HUES6 (cell line): ENCODE results near the gene TMIGD3.

ENCODE experiments used
- H3K27ac ChIP-seq: 2 replicates; pipeline ENCODE4 v1.7.0; 2013; ENCODE audit warnings: low read depth, mild to moderate bottlenecking, low read length, inconsistent platforms
- H3K27me3 ChIP-seq: 2 replicates; pipeline ENCODE4 v1.6.1; 2013; ENCODE audit warnings: low read length; ENCODE audit not compliant: control insufficient read depth, insufficient read depth
- H3K36me3 ChIP-seq: 2 replicates; pipeline ENCODE4 v1.6.1; 2013; ENCODE audit warnings: low read length; ENCODE audit not compliant: control insufficient read depth, insufficient read depth
- H3K4me1 ChIP-seq: 2 replicates; pipeline ENCODE4 v1.6.1; 2013; ENCODE audit warnings: low read length; ENCODE audit not compliant: control insufficient read depth, insufficient read depth
- H3K4me3 ChIP-seq: 2 replicates; pipeline ENCODE4 v1.5.1; 2013; ENCODE audit warnings: low read depth, low read length
- H3K9ac ChIP-seq: one replicate; pipeline ENCODE4 v1.6.1; 2013; ENCODE audit warnings: mild to moderate bottlenecking, low read length
- H3K9me3 ChIP-seq: 2 replicates; pipeline ENCODE4 v1.6.1; 2013; ENCODE audit warnings: low read depth, low read length; ENCODE audit not compliant: control insufficient read depth, insufficient read depth

Gene TMIGD3

GRCh38 chr1:111506561-111506960 is 3.1 kb upstream of the TMIGD3 start:
- Histone ChIP-seq H3K4me1 (peaks cover 19% of the 10 kb centered on the region), H3K27ac (no peak overlapping the region), H3K36me3 (no peaks in the 10 kb centered on the region), H3K4me3 (no peak overlapping the region), H3K27me3 (no peaks in the 10 kb centered on the region), H3K9ac (no peak overlapping the region), H3K9me3 (no peaks in the 10 kb centered on the region)

GRCh38 chr1:111505641-111506119 is 2.2 kb upstream of the TMIGD3 start:
- Histone ChIP-seq H3K4me3 (no peak overlapping the region), H3K9ac (no peak overlapping the region), H3K27ac (no peak overlapping the region), H3K4me1 (peaks cover 16% of the 10 kb centered on the region), H3K9me3 (no peaks in the 10 kb centered on the region), H3K27me3 (no peaks in the 10 kb centered on the region), H3K36me3 (no peaks in the 10 kb centered on the region)

DNA sequence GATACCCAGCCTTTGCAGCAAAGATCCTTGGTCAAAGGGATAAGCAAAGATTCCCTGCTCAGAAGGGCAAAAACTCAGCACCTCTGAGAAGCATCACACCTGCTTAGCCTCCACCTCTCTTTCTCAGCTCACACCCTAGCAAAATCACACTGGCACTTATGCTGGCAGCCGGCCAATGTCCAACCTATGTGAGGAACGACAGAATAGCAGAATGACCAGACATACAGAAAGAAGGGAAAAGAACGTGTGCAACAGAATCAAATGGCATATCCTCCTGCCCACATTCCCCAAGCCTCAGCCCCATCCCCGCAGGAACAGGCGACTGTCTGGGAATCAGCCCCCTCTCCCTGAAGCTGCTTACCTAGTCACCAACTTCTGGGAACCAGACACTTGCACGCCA is 664 bp upstream of the TMIGD3 start:
- peaks cover 14% of the 10 kb centered on the region for H3K4me1 ChIP-seq

DNA sequence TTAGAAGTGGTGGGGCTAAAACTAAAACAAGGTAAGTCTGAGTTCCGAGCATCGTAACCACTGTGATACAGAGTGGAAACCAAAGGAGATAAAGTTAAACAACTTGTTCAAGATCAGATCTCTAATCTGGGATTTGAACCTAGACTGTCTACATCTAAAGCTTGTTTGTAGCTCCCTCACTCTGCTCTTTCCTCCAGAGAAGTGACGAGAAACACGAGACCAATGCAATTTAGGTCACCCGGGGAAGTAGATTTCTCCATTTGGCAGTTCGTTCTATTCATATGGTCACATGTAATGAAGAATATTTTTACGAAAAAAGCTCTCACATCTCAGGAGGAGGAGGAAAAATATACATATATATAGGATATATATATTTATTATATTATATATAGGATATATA is 1.8 kb downstream of the TMIGD3 start:
- no peaks in the 10 kb centered on the region for H3K36me3 ChIP-seq
- no peak overlapping the region for H3K4me3 ChIP-seq
- H3K27ac ChIP-seq, result no peak overlapping the region
- H3K27me3 ChIP-seq, result no peaks in the 10 kb centered on the region; the same call in 1 of the 2 replicates
- no peaks in the 10 kb centered on the region for H3K9me3 ChIP-seq
- no peaks in the 10 kb centered on the region for H3K4me1 ChIP-seq
- no peak overlapping the region for H3K9ac ChIP-seq

More for the DNA sequence above, 664 bp upstream of the TMIGD3 start:
- no peaks in the 10 kb centered on the region for H3K36me3 ChIP-seq
- H3K27me3 ChIP-seq, result no peaks in the 10 kb centered on the region; the same call in 1 of the 2 replicates
- no peak overlapping the region for H3K27ac ChIP-seq
- no peak overlapping the region for H3K9ac ChIP-seq
- H3K4me3 ChIP-seq, result no peak overlapping the region
- H3K9me3 ChIP-seq, result no peaks in the 10 kb centered on the region

DNA sequence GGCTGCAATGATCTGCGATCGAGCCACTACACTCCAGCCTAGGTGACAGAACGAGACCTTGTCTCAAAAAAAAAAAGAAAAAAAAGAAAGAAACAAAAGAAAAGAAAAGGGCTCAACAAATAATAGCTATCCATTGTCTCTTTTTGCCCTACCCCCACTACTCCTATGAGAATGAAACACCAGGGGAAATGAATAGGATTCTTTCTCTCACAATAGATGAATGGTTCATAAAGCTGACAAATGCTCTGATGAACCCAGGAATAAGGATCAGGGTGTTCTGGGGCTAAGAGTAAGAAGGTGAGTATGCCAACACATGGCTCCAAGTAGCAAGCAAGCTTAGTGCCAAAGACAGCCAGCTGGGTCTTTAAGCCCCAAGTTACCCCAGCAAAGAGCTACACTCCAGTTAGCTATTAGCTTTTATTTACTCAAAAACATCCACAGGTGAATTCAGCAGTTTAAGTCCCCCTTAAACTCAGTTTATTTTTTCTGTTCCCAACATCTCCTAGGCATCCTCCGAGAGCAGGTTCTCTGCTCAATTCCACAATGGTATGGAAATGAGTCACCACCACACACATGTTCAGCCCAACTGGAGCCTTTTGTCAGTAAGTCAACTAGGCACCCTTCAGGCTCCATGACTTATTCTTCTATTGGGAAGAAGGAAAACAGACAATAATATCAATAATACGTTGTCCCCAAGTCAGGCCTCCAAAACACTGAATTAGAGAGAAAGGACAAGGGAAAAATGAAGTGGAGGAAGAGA is 4.2 kb downstream of the TMIGD3 start:
- Histone ChIP-seq H3K36me3 (no peaks in the 10 kb centered on the region), H3K4me1 (no peaks in the 10 kb centered on the region), H3K4me3 (no peak overlapping the region), H3K9ac (no peak overlapping the region), H3K27ac (no peak overlapping the region), H3K9me3 (no peaks in the 10 kb centered on the region), H3K27me3 (no peaks in the 10 kb centered on the region; the same call in 1 of the 2 replicates)

DNA sequence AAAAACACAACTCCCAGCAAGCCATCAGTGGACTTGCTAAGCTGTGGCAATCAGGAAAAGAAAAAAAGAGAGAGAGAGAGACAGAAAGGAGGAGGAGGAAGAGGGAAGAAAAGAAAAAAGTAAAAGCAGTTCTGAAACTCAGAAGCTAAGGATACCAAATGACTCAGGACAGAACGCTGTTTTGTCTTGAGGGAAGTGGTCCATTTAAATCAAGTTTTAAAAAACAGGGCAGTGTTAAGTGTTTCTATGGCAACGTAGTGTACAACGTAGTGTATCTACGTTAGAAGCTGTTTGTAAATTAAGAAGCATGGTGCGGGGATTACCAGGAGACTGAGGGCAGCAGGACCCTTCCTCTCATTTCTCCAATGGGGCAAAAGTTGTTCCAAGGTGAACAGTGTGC is 5.8 kb downstream of the TMIGD3 start:
- H3K4me3 ChIP-seq, result no peak overlapping the region
- H3K9ac ChIP-seq, result no peak overlapping the region
- H3K27me3 ChIP-seq, result no peaks in the 10 kb centered on the region; the same call in 1 of the 2 replicates
- H3K4me1 ChIP-seq, result no peaks in the 10 kb centered on the region
- no peak overlapping the region for H3K27ac ChIP-seq
- H3K9me3 ChIP-seq, result no peaks in the 10 kb centered on the region
- no peaks in the 10 kb centered on the region for H3K36me3 ChIP-seq

- Histone ChIP-seq H3K9me3 (no peaks in the 10 kb centered on the region), H3K27ac (no peak overlapping the region), H3K9ac (no peak overlapping the region), H3K36me3 (no peaks in the 10 kb centered on the region), H3K4me1 (no peaks in the 10 kb centered on the region), H3K4me3 (no peak overlapping the region), H3K27me3 (no peaks in the 10 kb centered on the region; the same call in 1 of the 2 replicates)
Measured at GRCh38 chr1:111496398-111496797, 7.0 kb downstream of the TMIGD3 start.

- no peaks in the 10 kb centered on the region for H3K27me3 ChIP-seq
- H3K27ac ChIP-seq, result no peak overlapping the region
- H3K4me3 ChIP-seq, result no peak overlapping the region
- no peaks in the 10 kb centered on the region for H3K36me3 ChIP-seq
- no peaks in the 10 kb centered on the region for H3K9me3 ChIP-seq
- H3K4me1 ChIP-seq, result no peaks in the 10 kb centered on the region
- no peak overlapping the region for H3K9ac ChIP-seq
Measured at GRCh38 chr1:111491070-111491469, 12.4 kb downstream of the TMIGD3 start.

- Histone ChIP-seq H3K9me3 (no peaks in the 10 kb centered on the region), H3K27ac (no peak overlapping the region), H3K4me1 (no peaks in the 10 kb centered on the region), H3K36me3 (no peaks in the 10 kb centered on the region), H3K27me3 (no peaks in the 10 kb centered on the region), H3K9ac (no peak overlapping the region), H3K4me3 (no peak overlapping the region)
Measured at GRCh38 chr1:111490220-111490619, 13.2 kb downstream of the TMIGD3 start.

GRCh38 chr1:111489604-111490003 is 13.8 kb downstream of the TMIGD3 start:
- H3K9ac ChIP-seq, result no peak overlapping the region
- no peaks in the 10 kb centered on the region for H3K4me1 ChIP-seq
- no peaks in the 10 kb centered on the region for H3K9me3 ChIP-seq
- no peak overlapping the region for H3K27ac ChIP-seq
- no peak overlapping the region for H3K4me3 ChIP-seq
- H3K36me3 ChIP-seq, result no peaks in the 10 kb centered on the region
- no peaks in the 10 kb centered on the region for H3K27me3 ChIP-seq

GRCh38 chr1:111488669-111489068 is 14.8 kb downstream of the TMIGD3 start:
- Histone ChIP-seq H3K27ac (no peak overlapping the region), H3K36me3 (no peaks in the 10 kb centered on the region), H3K4me1 (no peaks in the 10 kb centered on the region), H3K9me3 (no peaks in the 10 kb centered on the region), H3K9ac (no peak overlapping the region), H3K27me3 (no peaks in the 10 kb centered on the region), H3K4me3 (no peak overlapping the region)
